ENCODE data around the gene ATP2C2. TPM values are rescaled to one million over a fixed set of nuclear protein-coding genes. Genes with fewer than 3 reads are reported as not detected.
"Not testable (repeated sequence)": the region's sequence is repeated elsewhere in the genome, so short reads cannot be mapped to it uniquely, and the experiment has no call there.

Gene ATP2C2
- total RNA-seq, 1 experiment from 2014 or later: not detected

- no peak for DNase-seq (ENCODE audit: low spot score)
These were observed 23.7 kb downstream of the ATP2C2 start for GRCh38 chr16:84392031-84392360.

GRCh38 chr16:84396082-84396481 is 27.7 kb downstream of the ATP2C2 start:
- not testable (repeated sequence) for DNase-seq (ENCODE audit: low spot score)

GRCh38 chr16:84396537-84397008 is 28.2 kb downstream of the ATP2C2 start:
- DNase-seq (ENCODE audit: low spot score): no peak

- DNase-seq (ENCODE audit: low spot score): no peak
These were observed 28.8 kb downstream of the ATP2C2 start for GRCh38 chr16:84397090-84397489.

GRCh38 chr16:84398701-84399100 is 30.4 kb downstream of the ATP2C2 start:
- no peak for DNase-seq (ENCODE audit: low spot score)

- not testable (repeated sequence) for DNase-seq (ENCODE audit: low spot score)
These were observed 31.6 kb downstream of the ATP2C2 start for GRCh38 chr16:84399912-84400311.

GRCh38 chr16:84403435-84403834 is 35.1 kb downstream of the ATP2C2 start:
- DNase-seq (ENCODE audit: low spot score): not testable (repeated sequence)

GRCh38 chr16:84404324-84404723 is 36.0 kb downstream of the ATP2C2 start:
- DNase-seq (ENCODE audit: low spot score): no peak

- DNase-seq (ENCODE audit: low spot score): no peak
These were observed 36.8 kb downstream of the ATP2C2 start for GRCh38 chr16:84404936-84405639.

GRCh38 chr16:84406006-84406963 is 37.9 kb downstream of the ATP2C2 start:
- DNase-seq (ENCODE audit: low spot score): no peak

GRCh38 chr16:84407588-84408313 is 39.4 kb downstream of the ATP2C2 start:
- no peak for DNase-seq (ENCODE audit: low spot score)

GRCh38 chr16:84408314-84408690 is 40.0 kb downstream of the ATP2C2 start:
- no peak for DNase-seq (ENCODE audit: low spot score)

- DNase-seq (ENCODE audit: low spot score): no peak
These were observed 40.5 kb downstream of the ATP2C2 start for GRCh38 chr16:84408856-84409255.

- DNase-seq (ENCODE audit: low spot score): no peak
These were observed 42.2 kb downstream of the ATP2C2 start for GRCh38 chr16:84410361-84411138.

GRCh38 chr16:84411768-84412167 is 43.4 kb downstream of the ATP2C2 start:
- DNase-seq (ENCODE audit: low spot score): no peak

- DNase-seq (ENCODE audit: low spot score): no peak
These were observed 43.9 kb downstream of the ATP2C2 start for GRCh38 chr16:84412262-84412661.

- DNase-seq (ENCODE audit: low spot score): no peak
These were observed 45.1 kb downstream of the ATP2C2 start for GRCh38 chr16:84413244-84414004.

GRCh38 chr16:84414789-84415326 is 46.5 kb downstream of the ATP2C2 start:
- no peak for DNase-seq (ENCODE audit: low spot score)

- DNase-seq (ENCODE audit: low spot score): no peak
These were observed 48.3 kb downstream of the ATP2C2 start for GRCh38 chr16:84416407-84417321.

All from H4 (cell line).